ENCODE data around the gene MYCL.

Gene MYCL

GRCh38 chr1:39898191-39898590 is 3.5 kb downstream of the MYCL start:
- DNase-seq (ENCODE audit: low read depth), result no peak
- no peak for TF ChIP-seq CTCF (IDR thresholded peaks at IDR 0.05; ENCODE audit: control insufficient read depth, insufficient read depth, low read depth, low read length, missing control alignments)
- no peak overlapping the region for H3K4me3 ChIP-seq (ENCODE audit: control insufficient read depth, low read depth, low read length)

GRCh38 chr1:39896909-39897685 is 4.6 kb downstream of the MYCL start:
- TF ChIP-seq CTCF (IDR thresholded peaks at IDR 0.05; ENCODE audit: control insufficient read depth, insufficient read depth, low read depth, low read length, missing control alignments), result no peak
- no peak for DNase-seq (ENCODE audit: low read depth)
- no peak overlapping the region for H3K4me3 ChIP-seq (ENCODE audit: control insufficient read depth, low read depth, low read length)

GRCh38 chr1:39895731-39896480 is 5.8 kb downstream of the MYCL start:
- no peak overlapping the region for H3K4me3 ChIP-seq (ENCODE audit: control insufficient read depth, low read depth, low read length)
- no peak for TF ChIP-seq CTCF (IDR thresholded peaks at IDR 0.05; ENCODE audit: control insufficient read depth, insufficient read depth, low read depth, low read length, missing control alignments)
- no peak for DNase-seq (ENCODE audit: low read depth)

GRCh38 chr1:39894884-39895495 is 6.7 kb downstream of the MYCL start:
- no peak for TF ChIP-seq CTCF (IDR thresholded peaks at IDR 0.05; ENCODE audit: control insufficient read depth, insufficient read depth, low read depth, low read length, missing control alignments)
- DNase-seq (ENCODE audit: low read depth), result no peak
- H3K4me3 ChIP-seq (ENCODE audit: control insufficient read depth, low read depth, low read length), result no peak overlapping the region

GRCh38 chr1:39892601-39893595 is 8.8 kb downstream of the MYCL start:
- H3K4me3 ChIP-seq (ENCODE audit: control insufficient read depth, low read depth, low read length), result no peak overlapping the region
- peak; percentile 46 for DNase-seq (ENCODE audit: low read depth)
- no peak for TF ChIP-seq CTCF (IDR thresholded peaks at IDR 0.05; ENCODE audit: control insufficient read depth, insufficient read depth, low read depth, low read length, missing control alignments)

- H3K4me3 ChIP-seq (ENCODE audit: control insufficient read depth, low read depth, low read length), result no peak overlapping the region
- TF ChIP-seq CTCF (IDR thresholded peaks at IDR 0.05; ENCODE audit: control insufficient read depth, insufficient read depth, low read depth, low read length, missing control alignments), result no peak
Observed at GRCh38 chr1:39890880-39891279, 10.8 kb downstream of the MYCL start.

More at GRCh38 chr1:39890880-39891279, 10.8 kb downstream of the MYCL start:
- no peak for DNase-seq (ENCODE audit: low read depth)

Data from AG09309 (cell line).